HFF-Myc (cell line): ENCODE results near the gene NTM.

Source experiments
- DNase-seq: peaks from one replicate; pipeline ENCODE4 v3.0.0-alpha.2; 2011; ENCODE audit warnings: low read depth; ENCODE audit errors: extremely low read depth
- H3K4me3 ChIP-seq: replicated peaks from 2 replicates; pipeline ENCODE4 v1.5.1; 2011; ENCODE audit warnings: low read depth, mild to moderate bottlenecking, control low read depth, low read length
- TF ChIP-seq, protein P1 (sequence below): IDR thresholded peaks from 2 replicates; pipeline ENCODE4 v1.5.1; 2012; ENCODE audit warnings: mild to moderate bottlenecking, low read depth, low read length, control low read depth; ENCODE audit errors: missing control alignments

The NTM gene

DNA sequence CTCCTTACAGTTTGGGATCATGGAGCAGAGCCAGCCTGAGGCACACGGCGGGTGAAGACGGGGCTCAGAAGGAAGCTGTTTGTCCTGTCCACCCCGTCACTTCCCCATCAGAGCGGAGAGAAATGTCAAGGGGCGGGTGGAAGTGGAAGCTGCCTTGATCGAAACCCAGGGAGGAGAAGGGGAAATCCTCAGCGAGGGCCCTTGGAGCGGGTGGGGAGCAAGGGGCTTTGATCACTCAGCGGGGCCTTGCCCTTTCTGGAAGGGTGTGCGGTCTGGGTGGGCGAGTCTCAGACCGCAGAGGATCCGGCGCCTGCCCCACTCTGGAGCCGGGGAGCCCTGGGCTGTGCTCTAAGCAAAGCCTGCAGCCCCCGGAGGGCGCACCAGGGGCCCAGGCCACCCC is 320.4 kb downstream of the NTM start:
- no peak for DNase-seq
- no peak overlapping the region for H3K4me3 ChIP-seq
- TF ChIP-seq, protein P1, sequence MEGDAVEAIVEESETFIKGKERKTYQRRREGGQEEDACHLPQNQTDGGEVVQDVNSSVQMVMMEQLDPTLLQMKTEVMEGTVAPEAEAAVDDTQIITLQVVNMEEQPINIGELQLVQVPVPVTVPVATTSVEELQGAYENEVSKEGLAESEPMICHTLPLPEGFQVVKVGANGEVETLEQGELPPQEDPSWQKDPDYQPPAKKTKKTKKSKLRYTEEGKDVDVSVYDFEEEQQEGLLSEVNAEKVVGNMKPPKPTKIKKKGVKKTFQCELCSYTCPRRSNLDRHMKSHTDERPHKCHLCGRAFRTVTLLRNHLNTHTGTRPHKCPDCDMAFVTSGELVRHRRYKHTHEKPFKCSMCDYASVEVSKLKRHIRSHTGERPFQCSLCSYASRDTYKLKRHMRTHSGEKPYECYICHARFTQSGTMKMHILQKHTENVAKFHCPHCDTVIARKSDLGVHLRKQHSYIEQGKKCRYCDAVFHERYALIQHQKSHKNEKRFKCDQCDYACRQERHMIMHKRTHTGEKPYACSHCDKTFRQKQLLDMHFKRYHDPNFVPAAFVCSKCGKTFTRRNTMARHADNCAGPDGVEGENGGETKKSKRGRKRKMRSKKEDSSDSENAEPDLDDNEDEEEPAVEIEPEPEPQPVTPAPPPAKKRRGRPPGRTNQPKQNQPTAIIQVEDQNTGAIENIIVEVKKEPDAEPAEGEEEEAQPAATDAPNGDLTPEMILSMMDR: no peak

DNA sequence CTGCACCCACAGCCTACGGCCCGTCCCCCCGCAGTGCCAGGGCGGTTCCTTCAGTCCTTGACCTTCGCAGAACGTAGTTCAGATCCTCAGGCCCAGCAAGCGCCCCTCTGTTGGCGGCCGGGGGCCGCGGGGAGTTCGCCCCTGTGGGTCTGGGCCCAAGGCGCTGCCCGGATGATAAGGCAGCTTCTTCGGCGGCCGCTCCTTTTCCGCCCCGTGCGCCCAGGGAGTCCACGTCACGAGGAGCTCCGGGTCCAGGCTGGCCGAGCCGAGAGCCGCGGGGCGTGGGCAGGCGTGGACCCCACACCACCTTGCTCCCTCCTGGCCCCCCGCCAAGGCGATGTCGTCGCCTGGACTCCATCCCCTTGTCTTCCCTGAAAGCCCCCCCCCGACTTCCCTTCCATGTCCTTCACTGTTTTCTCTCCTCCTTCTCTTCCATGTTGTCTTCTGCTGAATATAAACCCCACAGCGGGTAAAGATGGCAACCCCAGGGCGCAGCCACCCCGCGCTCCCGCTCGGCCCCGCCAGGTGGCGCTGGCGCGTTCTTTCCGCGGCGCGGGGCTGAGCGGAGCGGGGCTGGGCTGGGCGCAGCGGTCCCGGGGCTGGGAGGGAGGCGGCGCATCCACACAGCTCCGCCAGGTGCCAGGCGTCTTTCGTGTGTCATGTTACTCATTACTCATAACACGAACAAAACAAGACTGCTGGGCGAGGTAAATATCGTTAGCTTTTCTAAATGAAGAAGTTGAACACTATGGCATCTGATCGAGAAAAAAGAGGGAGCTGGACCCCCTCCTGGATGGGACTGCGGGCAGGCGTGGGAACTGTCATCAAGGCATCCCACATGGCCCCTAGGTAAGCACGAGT is 321.0 kb downstream of the NTM start:
- DNase-seq: no peak
- TF ChIP-seq, protein P1: peak; percentile 67
- no peak overlapping the region for H3K4me3 ChIP-seq

DNA sequence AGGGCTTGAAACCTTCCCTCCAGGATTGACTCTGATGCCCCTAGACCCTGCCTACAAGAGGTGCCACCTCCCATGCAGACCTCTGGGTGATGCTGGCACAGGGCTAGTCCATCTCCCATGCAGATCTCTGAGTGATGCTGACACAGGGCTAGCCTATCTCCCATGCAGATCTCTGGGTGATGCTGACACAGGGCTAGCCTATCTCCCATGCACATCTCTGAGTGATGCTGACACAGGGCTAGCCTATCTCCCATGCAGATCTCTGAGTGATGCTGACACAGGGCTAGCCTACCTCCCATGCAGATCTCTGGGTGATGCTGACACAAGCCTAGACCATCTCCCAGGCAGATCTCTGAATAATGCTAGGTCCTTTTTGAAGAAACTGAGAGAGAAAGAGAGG is 321.7 kb downstream of the NTM start:
- H3K4me3 ChIP-seq: no peak overlapping the region
- TF ChIP-seq, protein P1: no peak
- no peak for DNase-seq

DNA sequence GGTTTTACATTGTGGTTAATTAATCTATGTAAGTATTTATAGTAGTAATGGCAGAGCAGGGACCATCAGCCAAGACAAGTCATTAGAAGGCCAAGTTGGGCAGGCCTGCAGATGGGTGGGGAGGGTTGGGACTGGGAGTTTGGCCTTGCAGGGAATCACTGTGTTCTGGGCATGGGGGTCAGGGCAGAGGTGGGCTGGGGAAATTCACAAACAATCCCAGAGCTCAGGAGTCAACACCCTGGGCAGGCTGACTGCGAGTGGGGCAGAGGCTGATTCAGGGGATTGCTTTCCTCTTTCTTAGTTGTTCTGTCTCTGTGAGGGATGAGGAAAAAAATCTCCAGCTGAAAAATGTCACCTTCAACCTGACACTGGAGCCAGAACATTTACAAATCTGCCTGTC is 322.5 kb downstream of the NTM start:
- no peak overlapping the region for H3K4me3 ChIP-seq
- TF ChIP-seq, protein P1: no peak
- DNase-seq: no peak

DNA sequence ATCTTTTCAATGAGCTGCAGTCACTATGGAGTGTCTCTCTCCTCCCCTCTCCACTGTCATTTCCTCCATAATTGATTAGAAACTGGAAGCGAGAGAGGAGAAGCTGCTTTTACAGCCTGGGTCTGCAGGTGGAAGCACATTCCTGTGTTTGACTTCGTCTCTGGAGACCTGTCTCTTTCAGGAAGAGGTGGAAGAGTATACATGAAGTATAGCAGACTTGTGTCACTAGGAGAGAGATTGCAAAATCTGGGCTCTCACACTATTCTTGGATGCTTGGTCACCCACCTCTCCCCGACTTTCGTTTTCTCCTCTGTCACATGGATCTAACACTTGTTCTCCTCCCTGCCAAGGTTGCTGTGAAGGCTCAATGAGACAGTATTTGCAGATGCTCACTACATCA is 323.3 kb downstream of the NTM start:
- DNase-seq: no peak
- no peak overlapping the region for H3K4me3 ChIP-seq
- TF ChIP-seq, protein P1: no peak

DNA sequence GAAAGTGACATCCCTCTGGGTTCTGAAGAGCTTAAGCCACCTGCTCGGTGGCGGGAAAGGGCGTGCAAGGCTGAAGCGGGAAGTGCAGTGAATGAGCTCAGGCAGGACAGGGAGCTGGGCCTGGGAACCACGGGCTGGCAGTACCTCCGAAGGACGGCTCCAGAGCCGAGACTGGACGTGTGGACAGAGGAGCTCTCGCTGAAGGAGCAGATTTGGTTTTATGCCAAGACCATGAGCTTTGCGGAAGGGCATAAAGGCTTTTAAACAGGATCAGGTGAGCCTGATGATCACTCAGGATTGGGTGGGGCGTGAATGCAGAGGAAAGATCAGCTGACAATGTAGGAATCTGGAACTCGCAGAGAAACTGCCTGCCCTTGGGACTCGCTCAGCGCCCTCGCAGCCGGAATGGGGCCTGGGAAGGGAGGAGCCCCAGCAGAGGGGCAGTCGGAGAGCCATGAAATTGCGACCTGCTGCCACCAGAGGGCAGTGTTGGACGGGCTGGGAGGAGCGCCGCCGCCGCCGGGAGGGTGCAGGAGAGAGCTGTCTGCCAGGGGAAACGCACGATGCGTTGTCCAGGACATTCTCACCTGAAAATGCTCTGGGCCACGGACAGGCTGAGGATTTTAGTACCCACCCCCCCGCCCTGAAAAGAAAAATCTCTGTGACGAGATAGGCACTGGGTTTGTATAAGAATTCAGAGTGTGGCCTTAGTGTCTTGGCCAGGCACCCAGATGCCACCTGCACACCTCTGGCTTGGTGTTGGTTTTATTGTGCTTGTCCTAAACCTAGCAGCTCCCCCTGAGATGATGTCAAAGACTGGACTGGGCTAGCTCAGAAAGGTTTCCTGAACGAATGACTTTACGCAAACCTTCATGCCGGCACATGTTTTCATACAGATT is 324.4 kb downstream of the NTM start:
- peak; percentile 36 for DNase-seq
- no peak overlapping the region for H3K4me3 ChIP-seq
- TF ChIP-seq, protein P1: peak; percentile 87
